HL-60 (cell line): ENCODE results near the gene PRDM16.

Experiments
- CTCF ChIP-seq: IDR thresholded peaks from one replicate; pipeline ENCODE4 v1.5.1; 2011; ENCODE audit warnings: low read length, control low read depth, inconsistent platforms; ENCODE audit not compliant: insufficient read depth
- POLR2AphosphoS5 ChIP-seq: IDR thresholded peaks from 2 replicates; pipeline ENCODE4 v1.6.1; 2012; ENCODE audit warnings: low read depth

- TF ChIP-seq CTCF = no peak
- TF ChIP-seq POLR2AphosphoS5 = no peak
These were observed 43.5 kb downstream of the PRDM16 start for GRCh38 chr1:3112526-3112925.
